IMR-90 (cell line): ENCODE measurements around the gene FAT1. TPM values are rescaled to one million over a fixed set of nuclear protein-coding genes. Genes with fewer than 3 reads are reported as not detected.
A peak's percentile ranks its signal among the peaks of the same experiment; 100 is the strongest.

ENCODE experiments used
- ATAC-seq: fragments of 200-7000 bp; cut with Tn5 transposase; 2 replicates; pipeline ENCODE4 v1.9.1; 2020; ENCODE audit warnings: low read depth, mild to moderate bottlenecking, moderate library complexity
- BruUV-seq: library from RNA; stranded (reverse); fragments of 400-500 nt; replicated peaks from 2 replicates; lab custom pipeline; 2021; lab: Mats Ljungman, UMichigan
- CTCF ChIA-PET: fragments of 300-600 bp; formaldehyde crosslinking; extraction: SDS; loops from one replicate; lab custom pipeline; 2021; ENCODE audit warnings: antibody characterized with exemption; lab: Yijun Ruan, JAX
- POLR2A ChIA-PET: fragments of 300-600 bp; sonication (Branson Sonifier 250); formaldehyde crosslinking; loops from one replicate; lab custom pipeline; 2022; ENCODE audit warnings: antibody characterized with exemption; ENCODE audit not compliant: unreplicated experiment; lab: Charles Lee
- DNase-seq: peaks from one replicate; pipeline ENCODE4 v3.0.0; 2013
- H2AFZ ChIP-seq: replicated peaks from 2 replicates; pipeline ENCODE3; 2013; ENCODE audit warnings: low read length, mild to moderate bottlenecking; ENCODE audit not compliant: poor library complexity
- H2AK5ac ChIP-seq: 2 replicates; pipeline ENCODE4 v1.6.1; 2013; ENCODE audit warnings: low read depth, low read length, inconsistent platforms
- H2AK9ac ChIP-seq: replicated peaks from 2 replicates; pipeline ENCODE3; 2013; ENCODE audit warnings: mild to moderate bottlenecking, low read depth, low read length, moderate library complexity; ENCODE audit not compliant: poor library complexity
- H2BK120ac ChIP-seq: 2 replicates; pipeline ENCODE4 v1.6.1; 2013; ENCODE audit warnings: low read depth, low read length, inconsistent platforms
- H2BK15ac ChIP-seq: 3 replicates; pipeline ENCODE4 v1.6.1; 2013; ENCODE audit warnings: low read depth, low read length, inconsistent platforms
- H2BK20ac ChIP-seq: 2 replicates; pipeline ENCODE4 v1.6.1; 2013; ENCODE audit warnings: low read depth, mild to moderate bottlenecking, inconsistent platforms, low read length, moderate library complexity
- H2BK5ac ChIP-seq: 2 replicates; pipeline ENCODE4 v1.6.1; 2013; ENCODE audit warnings: mild to moderate bottlenecking, low read depth, low read length, inconsistent platforms; ENCODE audit not compliant: poor library complexity, severe bottlenecking
- H3K14ac ChIP-seq: replicated peaks from 2 replicates; pipeline ENCODE4 v1.6.1; 2013; ENCODE audit warnings: low read depth, low read length, inconsistent platforms
- H3K18ac ChIP-seq: 2 replicates; pipeline ENCODE4 v1.6.1; 2013; ENCODE audit warnings: low read depth, low read length, control low read depth
- H3K23ac ChIP-seq: 2 replicates; pipeline ENCODE4 v1.6.1; 2013; ENCODE audit warnings: low read depth, low read length, inconsistent platforms
- H3K27ac ChIP-seq: 2 replicates; pipeline ENCODE4 v1.5.1; 2013; ENCODE audit warnings: mild to moderate bottlenecking, control low read depth, low read length; ENCODE audit not compliant: insufficient read depth
- H3K27me3 ChIP-seq: 2 replicates; pipeline ENCODE4 v1.6.1; 2013; ENCODE audit warnings: low read length; ENCODE audit not compliant: control insufficient read depth, insufficient read depth
- H3K36me3 ChIP-seq: 2 replicates; pipeline ENCODE4 v1.6.1; 2013; ENCODE audit warnings: low read length, mixed read lengths; ENCODE audit not compliant: control insufficient read depth, insufficient read depth
- H3K4ac ChIP-seq: 2 replicates; pipeline ENCODE4 v1.6.1; 2013; ENCODE audit warnings: low read depth, low read length, inconsistent platforms
- H3K4me1 ChIP-seq: 2 replicates; pipeline ENCODE4 v1.6.1; 2013; ENCODE audit warnings: low read length, mixed read lengths; ENCODE audit not compliant: control insufficient read depth, insufficient read depth
- H3K4me2 ChIP-seq: 2 replicates; pipeline ENCODE4 v1.6.1; 2013; ENCODE audit warnings: low read depth, mild to moderate bottlenecking, control low read depth, low read length, moderate library complexity
- H3K4me3 ChIP-seq: 2 replicates; pipeline ENCODE4 v1.5.1; 2013; ENCODE audit warnings: low read depth, mild to moderate bottlenecking, control low read depth, low read length, moderate library complexity; ENCODE audit not compliant: insufficient read depth
- H3K56ac ChIP-seq: 2 replicates; pipeline ENCODE4 v1.6.1; 2013; ENCODE audit warnings: low read length, inconsistent platforms; ENCODE audit not compliant: insufficient read depth; ENCODE audit errors: extremely low read depth
- H3K79me1 ChIP-seq, 2 experiments: 2 replicates each; pipeline ENCODE4 v1.6.1; 2013; ENCODE audit warnings: low read length in 2 of 2, inconsistent platforms in 1 of 2, low read depth in 1 of 2
- H3K9ac ChIP-seq: 2 replicates; pipeline ENCODE4 v1.6.1; 2013; ENCODE audit warnings: low read depth, low read length, control low read depth
- H3K9me1 ChIP-seq: 2 replicates; pipeline ENCODE4 v1.6.1; 2013; ENCODE audit warnings: low read length, inconsistent platforms; ENCODE audit not compliant: insufficient read depth
- H3K9me3 ChIP-seq: 2 replicates; pipeline ENCODE4 v1.6.1; 2013; ENCODE audit warnings: low read length; ENCODE audit not compliant: control insufficient read depth, insufficient read depth
- H4K20me1 ChIP-seq: 2 replicates; pipeline ENCODE4 v1.6.1; 2013; ENCODE audit warnings: low read length, inconsistent platforms; ENCODE audit not compliant: insufficient read depth
- H4K5ac ChIP-seq: 2 replicates; pipeline ENCODE4 v1.6.1; 2013; ENCODE audit warnings: mild to moderate bottlenecking, low read depth, low read length, control low read depth
- H4K8ac ChIP-seq, 2 experiments: 2 replicates each; pipeline ENCODE4 v1.6.1; 2013; ENCODE audit warnings: low read depth in 2 of 2, low read length in 2 of 2, control low read depth in 1 of 2, inconsistent platforms in 1 of 2
- H4K91ac ChIP-seq: 2 replicates; pipeline ENCODE4 v1.6.1; 2013; ENCODE audit warnings: low read depth, low read length, inconsistent platforms; ENCODE audit not compliant: insufficient read depth
- CEBPB ChIP-seq: IDR thresholded peaks from 2 replicates; pipeline ENCODE4 v1.6.1; 2012; ENCODE audit warnings: low read depth, low read length, improper control_type of control experiment
- CHD1 ChIP-seq: IDR thresholded peaks from 2 replicates; pipeline ENCODE4 v1.6.1; 2012; ENCODE audit warnings: low read depth, low read length, improper control_type of control experiment
- FOS ChIP-seq: fragments of 150-350 bp; IDR thresholded peaks from 2 replicates; pipeline ENCODE4 v1.6.1; 2016; ENCODE audit warnings: low read depth, low read length
- MAFK ChIP-seq: IDR thresholded peaks from 2 replicates; pipeline ENCODE4 v1.6.1; 2012; ENCODE audit warnings: low read depth, low read length, improper control_type of control experiment
- MAZ ChIP-seq: IDR thresholded peaks from 2 replicates; pipeline ENCODE4 v1.6.1; 2012; ENCODE audit warnings: low read depth, mild to moderate bottlenecking, low read length, improper control_type of control experiment, moderate library complexity, borderline replicate concordance
- MXI1 ChIP-seq: IDR thresholded peaks from 2 replicates; pipeline ENCODE4 v1.6.1; 2012; ENCODE audit warnings: low read depth, mild to moderate bottlenecking, low read length, moderate library complexity, borderline replicate concordance
- NFE2L2 ChIP-seq: fragments of 150-350 bp; IDR thresholded peaks from 2 replicates; pipeline ENCODE4 v1.6.1; 2016; ENCODE audit warnings: low read depth, mild to moderate bottlenecking, low read length
- POLR2A ChIP-seq: IDR thresholded peaks from 2 replicates; pipeline ENCODE4 v1.6.1; 2012; ENCODE audit warnings: mild to moderate bottlenecking, low read depth, low read length
- RAD21 ChIP-seq: IDR thresholded peaks from 2 replicates; pipeline ENCODE4 v1.6.1; 2012; ENCODE audit warnings: low read length, improper control_type of control experiment
- RCOR1 ChIP-seq: IDR thresholded peaks from 2 replicates; pipeline ENCODE4 v1.6.1; 2012; ENCODE audit warnings: mild to moderate bottlenecking, low read length, improper control_type of control experiment; ENCODE audit not compliant: insufficient replicate concordance
- WGBS, 2 experiments: methylation state at CpG; one replicate each; pipeline versions ENCODE4 v1.1.5 to v1.1.7; 2013; ENCODE audit warnings: missing lambda C conversion rate in 2 of 2; ENCODE audit not compliant: insufficient read length in 1 of 2; ENCODE audit errors: extremely low coverage in 2 of 2; 5-methylcytosine and 5-hydroxymethylcytosine counted together
- dilution Hi-C: fragments of 300-500 bp; cut with HindIII; formaldehyde crosslinking; loops from one replicate; pipeline ENCODE4 v1.14.3; 2018; ENCODE audit warnings: low sequenced_read_pairs; ENCODE audit not compliant: unreplicated experiment
- in situ Hi-C: fragments of 300-500 bp; cut with MboI; formaldehyde crosslinking; loops from 3 replicates; pipeline ENCODE4 v1.14.3; 2019; ENCODE audit warnings: low sequenced_read_pairs, inconsistent platforms, mixed read lengths
- intact Hi-C: fragments of 100-400 bp; cut with micrococcal nuclease; formaldehyde crosslinking; loops from 2 replicates; pipeline ENCODE4 v1.10.0; 2022
- polyA plus RNA-seq, 3 experiments: library from polyadenylated mRNA; depleted of rRNA; stranded (reverse); fragments of >200 nt; gene quantifications; 2 replicates each; pipeline ENCODE4 v1.2.3, GENCODE V29; 2012; ENCODE audit warnings: low replicate concordance in 1 of 3
- total RNA-seq: library from RNA; depleted of rRNA; stranded (reverse); fragments of >200 nt; gene quantifications from 2 replicates; pipeline ENCODE4 v1.2.3, GENCODE V29; 2012
- TF ChIP-seq, protein P1 (sequence below): conservative IDR thresholded peaks from 2 replicates; pipeline ENCODE4 v1.5.1; 2012; ENCODE audit warnings: mild to moderate bottlenecking, low read depth, low read length, improper control_type of control experiment
- TF ChIP-seq, protein P2 (sequence below): fragments of 150-350 bp; IDR thresholded peaks from 2 replicates; pipeline ENCODE4 v1.6.1; 2016; ENCODE audit warnings: low read depth, mild to moderate bottlenecking, low read length, moderate library complexity, borderline replicate concordance

Gene FAT1
- total and polyA plus RNA-seq, 2 of the 4 experiments (the other 2 are of a cell fraction) = 156 to 519 TPM

- no peaks in the 10 kb centered on the region for H3K9me3 ChIP-seq
- ATAC-seq (no peak), DNase-seq (no peak)
- H2BK15ac ChIP-seq = no peak overlapping the region
- H2BK120ac ChIP-seq = no peak overlapping the region
- H3K56ac ChIP-seq = no peak overlapping the region
- intact Hi-C loops = no loop called here
- no peak overlapping the region for H2AK5ac ChIP-seq
- H3K9ac ChIP-seq = no peak overlapping the region
- no peak overlapping the region for H4K91ac ChIP-seq
- TF ChIP-seq, protein P1, sequence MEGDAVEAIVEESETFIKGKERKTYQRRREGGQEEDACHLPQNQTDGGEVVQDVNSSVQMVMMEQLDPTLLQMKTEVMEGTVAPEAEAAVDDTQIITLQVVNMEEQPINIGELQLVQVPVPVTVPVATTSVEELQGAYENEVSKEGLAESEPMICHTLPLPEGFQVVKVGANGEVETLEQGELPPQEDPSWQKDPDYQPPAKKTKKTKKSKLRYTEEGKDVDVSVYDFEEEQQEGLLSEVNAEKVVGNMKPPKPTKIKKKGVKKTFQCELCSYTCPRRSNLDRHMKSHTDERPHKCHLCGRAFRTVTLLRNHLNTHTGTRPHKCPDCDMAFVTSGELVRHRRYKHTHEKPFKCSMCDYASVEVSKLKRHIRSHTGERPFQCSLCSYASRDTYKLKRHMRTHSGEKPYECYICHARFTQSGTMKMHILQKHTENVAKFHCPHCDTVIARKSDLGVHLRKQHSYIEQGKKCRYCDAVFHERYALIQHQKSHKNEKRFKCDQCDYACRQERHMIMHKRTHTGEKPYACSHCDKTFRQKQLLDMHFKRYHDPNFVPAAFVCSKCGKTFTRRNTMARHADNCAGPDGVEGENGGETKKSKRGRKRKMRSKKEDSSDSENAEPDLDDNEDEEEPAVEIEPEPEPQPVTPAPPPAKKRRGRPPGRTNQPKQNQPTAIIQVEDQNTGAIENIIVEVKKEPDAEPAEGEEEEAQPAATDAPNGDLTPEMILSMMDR = no peak
- no peak for TF ChIP-seq RCOR1
- no peak for TF ChIP-seq MAZ
- no peak for TF ChIP-seq POLR2A
- no peak for TF ChIP-seq MAFK
- TF ChIP-seq FOS = no peak
- TF ChIP-seq RAD21 = no peak
- no peak for TF ChIP-seq NFE2L2
- TF ChIP-seq, protein P2, sequence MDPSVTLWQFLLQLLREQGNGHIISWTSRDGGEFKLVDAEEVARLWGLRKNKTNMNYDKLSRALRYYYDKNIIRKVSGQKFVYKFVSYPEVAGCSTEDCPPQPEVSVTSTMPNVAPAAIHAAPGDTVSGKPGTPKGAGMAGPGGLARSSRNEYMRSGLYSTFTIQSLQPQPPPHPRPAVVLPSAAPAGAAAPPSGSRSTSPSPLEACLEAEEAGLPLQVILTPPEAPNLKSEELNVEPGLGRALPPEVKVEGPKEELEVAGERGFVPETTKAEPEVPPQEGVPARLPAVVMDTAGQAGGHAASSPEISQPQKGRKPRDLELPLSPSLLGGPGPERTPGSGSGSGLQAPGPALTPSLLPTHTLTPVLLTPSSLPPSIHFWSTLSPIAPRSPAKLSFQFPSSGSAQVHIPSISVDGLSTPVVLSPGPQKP = no peak
- no peak for TF ChIP-seq MXI1
- no peak for TF ChIP-seq CHD1
- no peak for TF ChIP-seq CEBPB
- no peaks in the 10 kb centered on the region for H3K27me3 ChIP-seq
- ChIA-PET CTCF (interaction anchor here (0.7 to 1.3 kb wide), 2 partner anchors 9 to 52 kb away, joined by 3 read pairs; no protein-coding TSS in a partner anchor), POLR2A (no interaction called here)
- H3K4ac ChIP-seq = no peak overlapping the region
- H2AK9ac ChIP-seq = no peak overlapping the region
- no peak overlapping the region for H2BK5ac ChIP-seq
- no peak overlapping the region for H3K4me2 ChIP-seq
- H3K9me1 ChIP-seq = peaks cover 9% of the 10 kb centered on the region
- no peak overlapping the region for H3K27ac ChIP-seq
- dilution Hi-C loops = no loop called here
- WGBS, 2 experiments = 100% methylated on average over 1 of the region's 4 CpGs; no CpG with 5 or more reads in 1 of the 2 experiments
- H3K4me3 ChIP-seq = no peak overlapping the region
- H4K8ac ChIP-seq = no peak overlapping the region
- no peaks in the 10 kb centered on the region for H3K79me1 ChIP-seq
- no peaks in the 10 kb centered on the region for H4K20me1 ChIP-seq
- no peak overlapping the region for H4K5ac ChIP-seq
- H3K4me1 ChIP-seq = peaks cover 2% of the 10 kb centered on the region; the same call in 1 of the 2 replicates
- no peak overlapping the region for H3K18ac ChIP-seq
- in situ Hi-C loops = loop anchor here (25.0 kb wide), 1 partner anchor 200 kb away; no protein-coding TSS in a partner anchor
- no peak overlapping the region for H3K14ac ChIP-seq
- no peak overlapping the region for H3K23ac ChIP-seq
- no peaks in the 10 kb centered on the region for H3K36me3 ChIP-seq
- BruUV-seq = no TSS peak
- no peak overlapping the region for H2AFZ ChIP-seq
- peak overlapping the region; percentile 18; the same call in 1 of the 2 replicates for H2BK20ac ChIP-seq
Measured at GRCh38 chr4:186737427-186737826, 13.8 kb upstream of the FAT1 start.
